GOT3 (cell line): ENCODE results near the gene AUTS2.
"Not testable (repeated sequence)": the region's sequence is repeated elsewhere in the genome, so short reads cannot be mapped to it uniquely, and the experiment has no call there.

Experiments used
- DNase-seq: peaks from one replicate; lab custom pipeline; 2025; ENCODE audit warnings: mixed read lengths; lab: John Stamatoyannopoulos, UW

Gene AUTS2

DNA sequence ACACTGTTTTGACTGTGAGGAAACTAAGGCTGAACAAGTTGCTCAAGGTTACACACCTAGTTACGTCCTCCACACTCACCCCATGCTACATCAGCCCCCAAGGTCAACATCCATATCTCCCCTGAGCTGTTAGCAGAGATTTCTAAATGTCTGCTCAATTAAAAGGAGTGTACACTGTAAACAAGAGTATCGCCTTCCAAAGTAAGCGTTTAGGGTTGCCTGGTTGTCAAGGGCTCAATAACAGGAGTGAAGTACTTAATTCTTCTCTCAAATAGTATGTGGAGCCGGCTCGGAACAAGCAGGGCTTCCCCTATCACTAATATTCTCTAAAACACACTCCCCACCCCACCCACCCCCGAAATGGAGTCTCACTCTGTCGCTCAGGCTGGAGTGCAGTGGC, 1120.8 kb downstream of the AUTS2 start:
- no peak for DNase-seq

DNA sequence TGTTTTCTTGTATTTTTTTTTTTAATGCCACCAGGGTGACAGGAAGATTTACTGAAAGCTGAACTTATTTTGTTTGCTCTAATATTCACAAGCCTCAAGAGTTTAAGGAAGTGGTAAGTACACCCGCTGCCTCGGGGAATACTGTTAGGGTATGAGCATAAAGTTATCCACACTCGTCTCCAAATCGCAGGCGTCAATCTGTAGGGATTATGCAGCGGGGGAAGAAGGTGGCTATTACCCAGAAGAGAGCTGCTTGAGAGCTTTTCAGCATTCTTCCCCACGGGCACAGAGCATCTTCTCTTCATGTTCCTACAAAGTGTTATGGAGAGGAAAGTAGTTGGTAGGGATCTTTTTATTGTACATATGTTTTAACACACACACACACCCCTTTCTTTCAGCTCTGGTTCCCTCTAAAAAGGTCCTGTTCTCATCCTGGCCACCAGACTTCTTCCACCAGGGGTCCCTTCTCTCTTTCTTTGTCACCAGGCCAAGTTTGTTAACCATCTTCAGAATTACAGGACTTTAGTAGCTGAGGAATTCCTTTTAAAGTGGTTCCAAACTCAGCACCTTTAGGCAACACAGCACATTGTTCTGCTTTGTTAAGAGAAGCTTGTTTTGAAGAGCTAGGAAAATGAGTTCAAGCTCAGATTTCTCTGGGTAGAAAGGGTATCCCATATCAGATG, 1122.1 kb downstream of the AUTS2 start:
- no peak for DNase-seq

DNA sequence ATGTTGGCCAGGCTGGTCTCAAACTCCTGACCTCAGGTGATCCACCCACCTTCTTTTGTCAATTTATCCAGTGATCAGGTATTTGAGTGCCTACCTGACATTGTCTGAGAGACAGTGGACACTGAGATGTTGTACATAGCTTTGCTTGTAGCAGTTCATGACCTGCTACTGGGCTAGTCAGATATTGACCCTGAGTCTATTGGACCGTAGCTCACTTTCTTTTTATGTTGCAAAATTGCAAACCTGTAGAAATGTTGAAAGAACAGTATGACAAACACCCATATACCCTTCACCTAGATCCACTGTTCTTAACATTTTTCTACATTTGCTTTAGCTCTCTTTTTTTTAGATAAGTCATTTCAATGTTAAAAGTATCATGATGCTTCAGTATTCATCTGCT, 1123.2 kb downstream of the AUTS2 start:
- DNase-seq, result no peak

- DNase-seq, result no peak
Observed at GRCh38 chr7:70723339-70723738, 1125.1 kb downstream of the AUTS2 start.

DNA sequence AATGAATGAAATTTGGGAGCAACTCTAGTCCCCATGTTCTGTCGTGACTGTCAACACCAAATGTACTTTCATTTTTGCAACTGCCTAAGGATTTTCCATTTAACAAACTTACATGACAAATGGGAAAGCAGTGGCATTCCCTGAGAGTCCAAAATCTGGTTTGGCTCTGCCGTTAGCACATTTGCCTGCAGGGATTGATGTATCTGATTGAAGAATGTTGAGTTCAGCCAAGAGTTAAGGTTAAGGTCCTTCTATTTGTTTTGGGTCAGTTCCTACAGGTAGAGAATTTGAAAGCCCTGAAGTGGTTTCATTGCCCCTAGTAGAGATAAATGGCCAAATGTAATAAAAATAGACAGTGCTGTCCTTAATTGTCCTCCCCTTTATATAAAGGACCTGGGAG, 1127.2 kb downstream of the AUTS2 start:
- no peak for DNase-seq

GRCh38 chr7:70726294-70726693, 1128.0 kb downstream of the AUTS2 start:
- DNase-seq, result no peak

- DNase-seq, result no peak
Observed at GRCh38 chr7:70726951-70727378, 1128.7 kb downstream of the AUTS2 start.

- no peak for DNase-seq
Observed at GRCh38 chr7:70727861-70728260, 1129.6 kb downstream of the AUTS2 start.

DNA sequence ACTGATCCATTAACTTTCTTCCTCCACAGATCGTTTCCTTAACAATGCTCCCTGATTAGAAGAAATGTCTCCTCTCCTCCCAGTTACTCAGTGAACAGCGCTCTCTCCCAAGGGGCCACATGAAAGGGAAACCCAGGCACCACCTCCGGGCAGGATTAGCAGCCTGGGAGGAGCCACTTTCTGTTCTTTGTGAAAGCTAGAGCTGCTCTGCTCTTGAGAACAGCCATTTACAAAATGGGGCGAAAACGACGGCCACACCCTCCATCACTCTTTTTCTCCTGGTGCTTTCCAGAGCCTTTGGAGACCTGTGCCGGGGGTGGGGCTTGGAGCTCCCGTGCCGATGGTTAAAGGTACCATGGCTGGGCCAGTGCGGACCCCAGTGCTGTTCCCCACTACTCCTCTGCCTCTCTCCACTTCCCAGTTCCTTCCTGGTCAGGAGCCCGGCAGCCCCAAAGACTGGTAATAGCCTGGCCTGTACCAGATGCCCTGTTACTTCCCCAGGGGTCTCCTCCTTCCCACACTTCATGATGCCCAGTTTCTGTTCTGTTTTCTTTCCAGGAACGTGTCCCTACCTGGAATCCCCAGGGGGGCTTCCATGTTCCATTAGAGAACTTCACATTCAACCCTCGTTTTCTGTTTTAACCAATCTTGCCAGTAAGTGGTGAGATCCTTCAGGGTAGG, 1130.7 kb downstream of the AUTS2 start:
- DNase-seq, result no peak

- not testable (repeated sequence) for DNase-seq
Observed at GRCh38 chr7:70729553-70730157, 1131.4 kb downstream of the AUTS2 start.

DNA sequence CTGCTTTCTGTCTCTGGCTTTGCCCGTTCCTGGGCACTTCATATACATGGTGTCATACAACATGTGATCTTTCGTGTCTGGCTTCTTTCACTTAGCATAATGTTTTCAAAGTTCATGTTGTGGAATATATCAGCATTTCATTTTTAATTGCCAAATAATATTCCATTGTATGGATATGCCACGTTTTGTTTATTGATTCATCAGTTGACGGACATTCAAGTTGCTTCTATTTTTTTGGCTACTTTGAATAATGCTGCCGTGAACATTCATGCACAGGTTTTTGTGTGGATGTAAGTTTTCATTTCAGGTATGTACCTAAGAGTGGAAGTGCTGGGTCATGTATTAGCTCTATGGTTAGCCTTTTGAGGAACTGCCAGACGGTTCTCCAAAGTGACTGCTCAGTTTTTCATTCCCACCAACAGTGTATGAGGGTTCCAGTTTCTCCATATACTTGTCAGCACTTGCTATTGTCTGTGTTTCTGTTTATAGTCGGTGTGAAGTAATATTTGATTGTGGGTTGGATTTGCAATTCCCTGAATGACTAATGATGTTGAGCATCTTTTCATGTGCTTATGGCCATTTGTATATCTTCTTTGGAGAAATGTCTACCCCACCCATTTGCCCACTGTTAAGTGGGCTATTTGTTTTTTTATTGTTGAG, 1132.3 kb downstream of the AUTS2 start:
- no peak for DNase-seq

- no peak for DNase-seq
Observed at GRCh38 chr7:70733090-70733489, 1134.8 kb downstream of the AUTS2 start.

DNA sequence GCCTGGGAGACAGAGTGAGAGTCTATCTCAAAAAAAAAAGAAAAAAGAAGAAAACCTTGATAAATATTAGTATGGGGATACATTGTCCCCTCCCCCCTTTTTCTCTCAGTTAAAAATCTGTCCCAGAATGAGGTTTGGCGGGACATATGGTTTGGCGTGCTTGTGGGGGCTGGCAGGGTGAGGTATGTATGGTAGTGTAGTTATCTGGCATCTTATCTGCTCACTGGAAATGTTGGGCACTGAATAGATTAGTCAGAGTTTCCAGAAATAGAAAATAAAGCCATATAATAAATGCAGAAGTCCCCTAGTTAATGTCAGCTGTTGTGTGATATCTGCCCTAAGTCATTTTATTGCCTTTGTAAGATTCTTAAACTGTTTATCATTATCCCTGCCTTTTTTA, 1136.1 kb downstream of the AUTS2 start:
- no peak for DNase-seq

- DNase-seq, result no peak
Observed at GRCh38 chr7:70735313-70735712, 1137.0 kb downstream of the AUTS2 start.

DNA sequence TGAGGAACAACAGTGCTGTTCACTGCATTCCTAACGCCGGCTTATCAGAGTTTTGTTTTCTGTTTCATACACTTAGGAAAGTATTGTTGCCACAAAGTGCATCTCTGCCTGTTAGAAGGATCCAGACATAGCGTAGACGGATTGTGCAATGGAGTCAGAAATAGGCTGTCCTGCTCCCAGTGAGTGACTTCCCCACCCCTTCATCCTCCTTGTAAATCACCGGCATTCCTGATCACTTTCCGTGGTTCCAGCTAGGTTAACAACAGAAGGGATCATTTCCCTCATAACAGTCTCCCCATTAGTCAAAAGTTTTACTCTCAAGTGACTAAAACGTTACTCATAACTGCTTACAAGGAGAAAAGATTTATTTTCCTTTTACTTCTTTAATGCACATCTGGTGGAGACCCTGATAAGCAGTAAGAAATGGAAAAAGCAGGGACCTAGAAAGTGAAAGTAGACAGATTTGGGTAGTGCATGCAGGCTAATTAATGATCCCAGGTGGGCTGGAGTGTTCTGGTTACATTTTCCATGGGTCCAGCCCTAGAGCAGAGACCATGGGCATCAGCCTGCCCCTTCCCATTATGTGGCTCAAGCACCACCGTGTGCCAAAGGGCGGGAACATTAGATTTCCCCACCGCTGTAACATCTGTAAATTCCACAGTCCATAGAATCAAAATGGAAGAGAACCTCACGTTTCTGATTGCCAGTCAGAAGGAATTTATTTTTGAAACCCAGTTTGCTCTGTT, 1138.6 kb downstream of the AUTS2 start:
- no peak for DNase-seq

DNA sequence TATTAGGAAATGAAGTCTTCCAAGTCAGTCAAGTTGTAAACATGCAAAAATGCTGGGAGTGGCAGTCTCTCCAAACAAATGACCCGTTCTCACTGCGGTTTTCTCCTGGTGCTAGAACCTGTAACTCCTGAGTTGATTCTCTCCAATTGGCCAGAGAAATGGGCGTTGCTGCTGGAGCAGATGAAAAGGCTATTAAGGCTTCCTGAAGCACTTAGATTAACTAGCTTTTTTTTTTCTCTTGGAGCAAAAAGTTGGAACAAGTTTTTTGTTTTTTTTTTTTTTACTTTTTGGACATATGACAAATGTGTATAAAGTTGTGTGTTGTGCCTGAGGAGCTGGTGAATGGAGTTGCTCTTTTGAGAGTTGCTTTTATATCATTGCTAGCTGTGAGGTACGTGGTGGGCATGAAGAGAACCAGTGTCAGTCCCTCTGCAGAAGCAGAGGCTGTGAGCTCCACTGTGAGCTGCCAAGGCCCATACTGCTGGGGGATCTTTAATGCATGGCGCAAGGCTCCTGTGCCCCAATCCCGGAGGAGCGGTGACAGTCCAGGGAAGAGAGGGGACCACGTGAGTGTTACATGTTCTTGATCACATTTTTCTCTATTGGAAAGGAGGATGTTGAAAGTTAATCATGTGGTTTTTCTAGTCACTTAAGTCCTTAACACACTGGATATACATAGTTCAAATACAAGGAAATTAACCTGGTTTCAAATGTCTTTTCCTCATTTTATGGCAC, 1140.0 kb downstream of the AUTS2 start:
- DNase-seq, result no peak

GRCh38 chr7:70739646-70740210, 1141.5 kb downstream of the AUTS2 start:
- DNase-seq, result no peak

DNA sequence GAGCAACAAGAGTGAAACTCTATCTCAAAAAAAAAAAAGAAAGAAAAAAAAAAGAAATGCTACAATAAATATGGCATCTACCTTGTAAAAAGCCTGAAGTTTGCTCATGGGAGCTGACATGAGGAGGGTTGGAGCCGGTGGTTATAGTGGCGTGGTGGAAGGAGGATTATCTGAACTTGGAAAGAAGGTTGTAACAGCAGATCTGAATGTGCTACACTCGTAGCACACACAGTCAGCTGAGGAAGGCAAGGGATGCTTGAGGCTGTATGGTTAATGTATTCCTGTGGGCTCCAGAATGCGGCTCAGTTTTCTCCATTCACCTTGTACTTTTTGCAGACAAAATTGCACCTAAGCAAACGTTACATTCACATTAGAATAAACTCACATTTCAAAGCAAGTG, 1143.4 kb downstream of the AUTS2 start:
- no peak for DNase-seq

DNA sequence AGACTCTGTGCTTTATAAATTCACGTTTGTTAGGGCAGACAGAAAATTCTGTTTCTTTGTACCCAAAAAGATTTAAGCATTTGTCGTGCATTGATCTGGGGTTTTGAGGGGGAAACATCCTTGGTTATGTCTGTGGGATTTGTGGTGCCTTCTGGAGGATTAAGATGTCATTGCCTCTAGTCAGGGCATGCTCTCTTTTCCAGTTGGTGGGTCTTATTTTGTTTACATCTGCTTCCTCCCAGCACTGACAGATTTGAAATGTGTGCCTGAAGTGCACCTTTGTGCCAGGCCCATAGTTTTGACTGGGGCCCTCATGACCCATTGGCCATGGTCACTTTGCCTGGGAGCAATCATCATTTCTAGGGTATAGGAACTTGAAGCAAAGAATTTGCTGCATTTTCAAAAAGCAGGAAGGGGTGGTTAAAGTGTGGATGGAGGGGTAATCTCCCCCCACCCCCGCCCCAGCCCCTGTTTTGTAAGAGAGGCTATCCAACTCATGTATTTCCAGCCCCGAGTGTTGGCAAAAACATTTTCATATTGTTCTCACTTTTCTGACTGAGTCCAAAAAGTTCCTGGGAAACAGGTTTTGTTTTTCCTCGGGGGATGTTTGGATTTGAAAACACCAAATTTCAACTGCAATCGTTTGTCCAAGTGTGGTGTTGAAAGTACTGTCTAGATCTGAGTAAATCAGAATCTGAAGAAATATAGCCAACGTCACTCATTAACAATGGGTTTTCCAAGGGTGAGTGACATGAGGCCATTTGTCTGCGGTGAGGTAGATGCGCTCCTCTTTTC, 1145.5 kb downstream of the AUTS2 start:
- DNase-seq, result no peak

GRCh38 chr7:70744492-70744891, 1146.2 kb downstream of the AUTS2 start:
- no peak for DNase-seq
